Activated naive CD4-positive, alpha-beta T cell treated with anti-CD3 and anti-CD28 coated beads, Interleukin-2, amount 50 U/mL, for 72 hours (primary cell): ENCODE results near the gene RTP2. TPM values are rescaled to one million over a fixed set of nuclear protein-coding genes. Genes with fewer than 3 reads are reported as not detected.
"Not testable (repeated sequence)": the region's sequence is repeated elsewhere in the genome, so short reads cannot be mapped to it uniquely, and the experiment has no call there.

ENCODE experiments used
- ATAC-seq, 2 donors: fragments of 150-1000 bp; cut with Tn5 transposase; 2 replicates each; pipeline ENCODE4 v1.10.0; 2021; ENCODE audit warnings: mild to moderate bottlenecking in 2 of 2, moderate library complexity in 2 of 2
- DNase-seq, 2 donors: peaks; one replicate each; pipeline ENCODE4 v3.0.0; 2021 to 2022; ENCODE audit warnings: low spot score in 2 of 2
- H3K27ac Mint-ChIP-seq, 2 donors: one replicate each; pipeline ENCODE4 v1.8.0; 2022; ENCODE audit warnings: mild to moderate bottlenecking in 2 of 2, mixed read lengths in 2 of 2
- H3K36me3 Mint-ChIP-seq, 2 donors: one replicate each; pipeline ENCODE4 v1.8.0; 2022; ENCODE audit warnings: mixed read lengths in 2 of 2
- H3K9me3 Mint-ChIP-seq, 2 donors: one replicate each; pipeline ENCODE4 v1.8.0; 2022; ENCODE audit warnings: mixed read lengths in 2 of 2
- total RNA-seq, 2 donors: library from RNA; stranded (reverse); gene quantifications; one replicate each; pipeline ENCODE4 v1.2.3, GENCODE V29; 2022

RTP2 gene
- total RNA-seq, 2 donors from 2014 or later = not detected

- Mint-ChIP-seq H3K36me3 (no peaks in the 10 kb centered on the region), H3K27ac (no peak overlapping the region), H3K9me3 (no peaks in the 10 kb centered on the region)
- no peak for DNase-seq
- no peak for ATAC-seq
Observed at GRCh38 chr3:187696021-187696420, 6.3 kb downstream of the RTP2 start.

- no peak for DNase-seq
- Mint-ChIP-seq H3K9me3 (no peaks in the 10 kb centered on the region), H3K36me3 (no peaks in the 10 kb centered on the region), H3K27ac (no peak overlapping the region)
- no peak for ATAC-seq
Observed at GRCh38 chr3:187695449-187695848, 6.9 kb downstream of the RTP2 start.

GRCh38 chr3:187694801-187695200 lies 7.6 kb downstream of the RTP2 start:
- ATAC-seq (no peak), DNase-seq (no peak)

GRCh38 chr3:187693431-187693830 lies 8.9 kb downstream of the RTP2 start:
- Mint-ChIP-seq H3K9me3 (no peaks in the 10 kb centered on the region), H3K36me3 (no peaks in the 10 kb centered on the region), H3K27ac (no peak overlapping the region)
- DNase-seq = no peak
- ATAC-seq = no peak

More at GRCh38 chr3:187694801-187695200, 7.6 kb downstream of the RTP2 start:
- Mint-ChIP-seq H3K27ac (no peak overlapping the region), H3K36me3 (no peaks in the 10 kb centered on the region), H3K9me3 (no peaks in the 10 kb centered on the region)

GRCh38 chr3:187689984-187690383 lies 12.4 kb downstream of the RTP2 start:
- no peak for ATAC-seq
- Mint-ChIP-seq H3K27ac (no peak overlapping the region), H3K36me3 (peaks cover 6 to 11% of the 10 kb centered on the region in 2 donors), H3K9me3 (peaks cover 5 to 10% of the 10 kb centered on the region in 2 donors)
- no peak for DNase-seq

- peaks cover 8 to 10% of the 10 kb centered on the region in 2 donors for H3K9me3 Mint-ChIP-seq
- H3K27ac Mint-ChIP-seq = no peak overlapping the region
- ATAC-seq (no peak), DNase-seq (no peak)
- peaks cover 6 to 11% of the 10 kb centered on the region in 2 donors for H3K36me3 Mint-ChIP-seq
Observed at GRCh38 chr3:187686621-187687273, 15.6 kb downstream of the RTP2 start.

GRCh38 chr3:187685948-187686347 lies 16.4 kb downstream of the RTP2 start:
- Mint-ChIP-seq H3K9me3 (peaks cover 8 to 10% of the 10 kb centered on the region in 2 donors), H3K27ac (no peak overlapping the region), H3K36me3 (peaks cover 6 to 11% of the 10 kb centered on the region in 2 donors)
- ATAC-seq (no peak), DNase-seq (no peak)

- Mint-ChIP-seq H3K36me3 (peaks cover 6 to 11% of the 10 kb centered on the region in 2 donors), H3K9me3 (peaks cover 8 to 10% of the 10 kb centered on the region in 2 donors), H3K27ac (peak overlapping the region in 1 of 2 donors; percentile 53)
- ATAC-seq (peak; percentile 81 to 83), DNase-seq (no peak)
Observed at GRCh38 chr3:187684880-187685279, 17.5 kb downstream of the RTP2 start.

- peak in 1 of 2 donors; percentile 58 for ATAC-seq
- H3K27ac Mint-ChIP-seq = peak overlapping the region in 1 of 2 donors; percentile 53
Observed at GRCh38 chr3:187684444-187684843, 17.9 kb downstream of the RTP2 start.

GRCh38 chr3:187681756-187682155 lies 20.6 kb downstream of the RTP2 start:
- not testable (repeated sequence) for DNase-seq, H3K9me3 Mint-ChIP-seq, ATAC-seq, H3K27ac Mint-ChIP-seq
- H3K36me3 Mint-ChIP-seq = peaks cover 6 to 11% of the 10 kb centered on the region in 2 donors

More at GRCh38 chr3:187684444-187684843, 17.9 kb downstream of the RTP2 start:
- peaks cover 6 to 11% of the 10 kb centered on the region in 2 donors for H3K36me3 Mint-ChIP-seq
- peaks cover 8 to 10% of the 10 kb centered on the region in 2 donors for H3K9me3 Mint-ChIP-seq
- no peak for DNase-seq

GRCh38 chr3:187679638-187680396 lies 22.5 kb downstream of the RTP2 start:
- DNase-seq (peak; percentile 63 to 76), ATAC-seq (peak; percentile 61 to 78)
- Mint-ChIP-seq H3K36me3 (no peaks in the 10 kb centered on the region), H3K9me3 (peaks cover 0 to 3% of the 10 kb centered on the region in 2 donors), H3K27ac (no peak overlapping the region)

GRCh38 chr3:187678726-187679268 lies 23.6 kb downstream of the RTP2 start:
- no peak overlapping the region for H3K27ac Mint-ChIP-seq
- DNase-seq (peak in 1 of 2 donors; percentile 38), ATAC-seq (peak in 1 of 2 donors; percentile 66)
- H3K36me3 Mint-ChIP-seq = no peaks in the 10 kb centered on the region
- H3K9me3 Mint-ChIP-seq = peaks cover 0 to under 1% of the 10 kb centered on the region in 2 donors

- Mint-ChIP-seq H3K9me3 (no peaks in the 10 kb centered on the region), H3K36me3 (no peaks in the 10 kb centered on the region), H3K27ac (no peak overlapping the region)
- ATAC-seq = no peak
- DNase-seq = no peak
Observed at GRCh38 chr3:187677604-187678003, 24.8 kb downstream of the RTP2 start.

GRCh38 chr3:187673012-187673411 lies 29.3 kb downstream of the RTP2 start:
- no peak for DNase-seq
- Mint-ChIP-seq H3K9me3 (no peaks in the 10 kb centered on the region), H3K27ac (no peak overlapping the region), H3K36me3 (peaks cover 0 to 6% of the 10 kb centered on the region in 2 donors)
- ATAC-seq = no peak

GRCh38 chr3:187669675-187670504 lies 32.5 kb downstream of the RTP2 start, which contains the start of gene SST:
Gene SST (minus strand): TSS chr3:187670394. CDS start chr3:187670291, 103 bp downstream.
- ATAC-seq = no peak
- Mint-ChIP-seq H3K27ac (no peak within 1 kb of the TSS), H3K9me3 (no peaks in the 10 kb centered on the region), H3K36me3 (peaks cover 0 to 6% of the 10 kb centered on the region in 2 donors)
- peak in 1 of 2 donors; percentile 31 for DNase-seq

- Mint-ChIP-seq H3K9me3 (no peaks in the 10 kb centered on the region), H3K36me3 (peaks cover 0 to 6% of the 10 kb centered on the region in 2 donors), H3K27ac (no peak overlapping the region)
- DNase-seq (no peak), ATAC-seq (no peak)
Observed at GRCh38 chr3:187667526-187667925, 34.8 kb downstream of the RTP2 start.
